Thyroid gland (tissue), 4 donors: Measurements from ENCODE around the gene CHST7.

Experiments used
- CTCF ChIP-seq, 6 experiments: fragments of 200-600 bp in 3 of 6; fragments of 450-650 bp in 3 of 6; sonication (generic) in 3 of 6; IDR thresholded peaks; one replicate each; pipeline ENCODE4 v1.5.1; 2016 to 2019; ENCODE audit warnings: antibody characterized with exemption in 6 of 6, mild to moderate bottlenecking in 2 of 6, inconsistent platforms in 1 of 6, moderate library complexity in 1 of 6
- POLR2A ChIP-seq, 2 donors: fragments of 450-650 bp; IDR thresholded peaks; one replicate each; pipeline ENCODE4 v1.6.1; 2017; ENCODE audit warnings: antibody characterized with exemption in 2 of 2, mild to moderate bottlenecking in 2 of 2, moderate library complexity in 1 of 2

- TF ChIP-seq CTCF (IDR thresholded peaks at IDR 0.05) (no peak), POLR2A (IDR thresholded peaks at IDR 0.05) (no peak)
Observed at GRCh38 chrX:46572340-46572936, 1.1 kb upstream of the CHST7 start.
